K562 (cell line): ENCODE measurements around the gene MELK.

ENCODE experiments used
- CBX1 ChIP-seq: sonication (generic); IDR thresholded peaks from 2 replicates; pipeline ENCODE4 v1.6.1; 2016; ENCODE audit warnings: antibody characterized with exemption, low read depth, mild to moderate bottlenecking
- CBX2 ChIP-seq: fragments of 200-600 bp; sonication (generic); IDR thresholded peaks from one replicate; pipeline ENCODE4 v1.6.1; 2012; ENCODE audit warnings: mild to moderate bottlenecking, low read length, inconsistent platforms; ENCODE audit not compliant: insufficient read depth, poor library complexity, severe bottlenecking
- EP300 ChIP-seq: IDR thresholded peaks from 2 replicates; pipeline ENCODE4 v1.6.1; 2012; ENCODE audit warnings: low read length, improper control_type of control experiment
- GABPA ChIP-seq: fragments of 200-800 bp; sonication (Bioruptor generic); conservative IDR thresholded peaks from 2 replicates; pipeline ENCODE4 v1.6.1; 2016; ENCODE audit warnings: low read depth, missing genetic modification characterization, missing compliant biosample characterization
- NRF1 ChIP-seq, 2 experiments: fragments of 450-650 bp; IDR thresholded peaks in 1 of 2; conservative IDR thresholded peaks in 1 of 2; 2 replicates each; pipeline ENCODE4 v1.6.1; 2014; ENCODE audit warnings: mild to moderate bottlenecking in 2 of 2
- TBL1XR1 ChIP-seq, 2 experiments: IDR thresholded peaks; 2 replicates each; pipeline ENCODE4 v1.6.1; 2012; ENCODE audit warnings: improper control_type of control experiment in 2 of 2, low read length in 2 of 2, mild to moderate bottlenecking in 1 of 2
- TEAD4 ChIP-seq, 2 experiments: sonication (generic) in 1 of 2; formaldehyde crosslinking in 1 of 2; IDR thresholded peaks; 2 replicates each; pipeline versions ENCODE4 v1.6.1 to v1.8.0; 2012 to 2022; ENCODE audit warnings: borderline replicate concordance in 1 of 2, inconsistent platforms in 1 of 2, low read length in 1 of 2, mild to moderate bottlenecking in 1 of 2, missing genetic modification reagents in 1 of 2
- ZSCAN29 ChIP-seq: fragments of 450-650 bp; IDR thresholded peaks from 2 replicates; pipeline ENCODE4 v1.6.1; 2017
- TF ChIP-seq, protein P1 (sequence below), 2 experiments: fragments of 450-650 bp; IDR thresholded peaks; 2 replicates each; pipeline ENCODE4 v1.6.1; 2016; ENCODE audit warnings: mild to moderate bottlenecking in 2 of 2, borderline replicate concordance in 1 of 2, low read depth in 1 of 2, moderate library complexity in 1 of 2
- TF ChIP-seq, protein P2 (sequence below), 3 experiments: IDR thresholded peaks in 2 of 3; conservative IDR thresholded peaks in 1 of 3; 2 replicates each; pipeline ENCODE4 v1.5.1; 2011 to 2012; ENCODE audit warnings: low read length in 3 of 3, mild to moderate bottlenecking in 3 of 3, control low read depth in 2 of 3, improper control_type of control experiment in 1 of 3, inconsistent platforms in 1 of 3, low read depth in 1 of 3, mixed read lengths in 1 of 3, moderate library complexity in 1 of 3; ENCODE audit not compliant: insufficient read depth in 2 of 3
- TF ChIP-seq, protein P3 (sequence below), 2 experiments: fragments of 450-650 bp in 1 of 2; IDR thresholded peaks; 2 replicates each; pipeline ENCODE4 v1.6.1; 2011 to 2017; ENCODE audit warnings: low read depth in 2 of 2, antibody characterized with exemption in 1 of 2, borderline replicate concordance in 1 of 2, low read length in 1 of 2, mild to moderate bottlenecking in 1 of 2, mixed read lengths in 1 of 2; ENCODE audit not compliant: control insufficient read depth in 1 of 2
- TF ChIP-seq, protein P4 (sequence below): fragments of 200-400 bp; formaldehyde crosslinking; IDR thresholded peaks from 2 replicates; pipeline ENCODE4 v1.6.1; 2017; ENCODE audit warnings: mild to moderate bottlenecking, low read depth, low read length, moderate library complexity
- TF ChIP-seq, protein P5 (sequence below): fragments of 450-650 bp; conservative IDR thresholded peaks from 2 replicates; pipeline ENCODE4 v1.6.1; 2016; ENCODE audit warnings: missing genetic modification characterization, low read depth, mild to moderate bottlenecking, control low read depth, missing compliant biosample characterization

DNA sequence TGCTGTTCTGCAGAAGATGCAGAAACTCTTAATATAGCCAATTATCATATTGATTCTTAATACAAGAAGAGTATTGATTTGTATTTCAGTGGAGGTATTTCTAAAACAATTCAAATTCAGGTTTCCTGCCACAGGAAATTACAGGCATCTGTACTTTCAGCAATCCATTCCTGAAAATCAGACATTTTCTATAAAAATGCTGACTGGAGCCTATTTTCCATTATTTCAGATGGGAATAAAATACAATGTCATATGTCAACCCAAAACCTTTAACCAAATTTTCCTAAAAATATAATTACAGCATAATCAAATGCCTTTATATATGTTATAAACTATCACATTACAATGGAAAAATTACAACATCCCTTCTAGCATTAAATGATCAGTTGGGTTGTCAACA is 131.5 kb downstream of the MELK start:
- TF ChIP-seq EP300 (no peak), TEAD4 (IDR thresholded peaks at IDR 0.05; ENCODE audit: low read length) (no peak), TEAD4 (CRISPR knock-in tag; IDR thresholded peaks at IDR 0.05; ENCODE audit: borderline replicate concordance) (no peak), CBX2 (no peak), ZSCAN29 (no peak), TBL1XR1 (IDR thresholded peaks at IDR 0.05; ENCODE audit: low read length in 2 of 2) (no peak), NRF1 (conservative IDR thresholded peaks at IDR 0.05 in 1 of 2, IDR thresholded peaks at IDR 0.05 in 1 of 2) (no peak), CBX1 (no peak), GABPA (no peak)
- TF ChIP-seq, protein P1, sequence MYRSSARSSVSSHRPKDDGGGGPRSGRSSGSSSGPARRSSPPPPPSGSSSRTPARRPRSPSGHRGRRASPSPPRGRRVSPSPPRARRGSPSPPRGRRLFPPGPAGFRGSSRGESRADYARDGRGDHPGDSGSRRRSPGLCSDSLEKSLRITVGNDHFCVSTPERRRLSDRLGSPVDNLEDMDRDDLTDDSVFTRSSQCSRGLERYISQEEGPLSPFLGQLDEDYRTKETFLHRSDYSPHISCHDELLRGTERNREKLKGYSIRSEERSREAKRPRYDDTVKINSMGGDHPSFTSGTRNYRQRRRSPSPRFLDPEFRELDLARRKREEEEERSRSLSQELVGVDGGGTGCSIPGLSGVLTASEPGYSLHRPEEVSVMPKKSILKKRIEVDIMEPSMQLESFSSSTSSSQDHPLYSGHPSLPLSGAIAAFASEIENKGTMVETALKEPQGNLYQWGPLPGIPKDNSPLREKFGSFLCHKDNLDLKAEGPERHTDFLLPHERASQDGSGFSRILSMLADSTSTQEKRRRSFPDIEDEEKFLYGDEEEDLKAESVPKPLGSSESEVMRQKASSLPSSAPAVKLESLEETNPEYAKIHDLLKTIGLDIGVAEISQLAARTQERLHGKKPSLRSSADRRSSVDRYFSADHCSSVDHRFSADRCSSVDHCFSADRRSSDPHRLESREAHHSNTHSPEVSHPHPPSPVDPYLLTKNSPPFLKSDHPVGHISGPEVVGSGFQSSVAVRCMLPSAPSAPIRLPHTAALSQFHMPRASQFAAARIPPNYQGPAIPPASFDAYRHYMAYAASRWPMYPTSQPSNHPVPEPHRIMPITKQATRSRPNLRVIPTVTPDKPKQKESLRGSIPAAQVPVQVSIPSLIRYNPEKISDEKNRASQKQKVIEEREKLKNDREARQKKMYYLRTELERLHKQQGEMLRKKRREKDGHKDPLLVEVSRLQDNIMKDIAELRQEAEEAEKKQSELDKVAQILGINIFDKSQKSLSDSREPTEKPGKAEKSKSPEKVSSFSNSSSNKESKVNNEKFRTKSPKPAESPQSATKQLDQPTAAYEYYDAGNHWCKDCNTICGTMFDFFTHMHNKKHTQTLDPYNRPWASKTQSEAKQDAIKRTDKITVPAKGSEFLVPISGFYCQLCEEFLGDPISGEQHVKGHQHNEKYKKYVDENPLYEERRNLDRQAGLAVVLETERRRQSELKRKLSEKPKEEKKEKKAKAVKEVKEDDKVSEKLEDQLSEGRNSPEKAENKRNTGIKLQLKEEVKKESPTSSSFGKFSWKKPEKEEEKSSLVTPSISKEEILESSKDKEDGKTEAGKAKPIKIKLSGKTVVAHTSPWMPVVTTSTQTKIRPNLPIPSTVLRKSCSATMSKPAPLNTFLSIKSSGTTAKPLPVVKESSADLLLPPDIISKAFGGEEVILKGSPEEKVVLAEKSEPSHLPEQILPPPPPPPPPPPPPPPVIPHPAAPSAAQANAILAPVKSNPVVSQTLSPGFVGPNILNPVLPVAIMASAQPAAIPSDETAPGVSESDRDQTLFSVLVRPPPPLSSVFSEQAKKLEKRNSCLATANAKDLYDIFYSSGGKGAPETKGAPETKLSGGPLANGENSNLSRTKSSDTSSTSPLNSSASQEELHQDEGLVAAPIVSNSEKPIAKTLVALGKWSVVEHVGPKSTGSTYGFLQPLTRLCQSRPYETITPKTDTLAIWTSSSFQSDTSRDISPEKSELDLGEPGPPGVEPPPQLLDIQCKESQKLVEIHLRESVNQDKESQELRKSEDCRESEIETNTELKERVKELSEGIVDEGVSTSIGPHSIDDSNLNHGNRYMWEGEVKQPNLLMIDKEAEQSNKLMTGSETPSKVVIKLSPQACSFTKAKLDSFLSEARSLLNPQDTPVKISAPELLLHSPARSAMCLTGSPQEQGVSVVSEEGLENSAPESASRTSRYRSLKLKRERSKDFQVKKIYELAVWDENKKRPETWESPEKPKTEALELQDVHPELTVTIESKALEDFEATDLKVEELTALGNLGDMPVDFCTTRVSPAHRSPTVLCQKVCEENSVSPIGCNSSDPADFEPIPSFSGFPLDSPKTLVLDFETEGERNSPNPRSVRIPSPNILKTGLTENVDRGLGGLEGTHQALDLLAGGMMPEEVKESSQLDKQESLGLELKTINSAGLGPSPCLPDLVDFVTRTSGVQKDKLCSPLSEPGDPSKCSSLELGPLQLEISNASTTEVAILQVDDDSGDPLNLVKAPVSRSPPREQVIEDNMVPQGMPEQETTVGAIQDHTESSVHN (IDR thresholded peaks at IDR 0.05; ENCODE audit: borderline replicate concordance in 1 of 2, low read depth in 1 of 2), result no peak
- TF ChIP-seq, protein P2, sequence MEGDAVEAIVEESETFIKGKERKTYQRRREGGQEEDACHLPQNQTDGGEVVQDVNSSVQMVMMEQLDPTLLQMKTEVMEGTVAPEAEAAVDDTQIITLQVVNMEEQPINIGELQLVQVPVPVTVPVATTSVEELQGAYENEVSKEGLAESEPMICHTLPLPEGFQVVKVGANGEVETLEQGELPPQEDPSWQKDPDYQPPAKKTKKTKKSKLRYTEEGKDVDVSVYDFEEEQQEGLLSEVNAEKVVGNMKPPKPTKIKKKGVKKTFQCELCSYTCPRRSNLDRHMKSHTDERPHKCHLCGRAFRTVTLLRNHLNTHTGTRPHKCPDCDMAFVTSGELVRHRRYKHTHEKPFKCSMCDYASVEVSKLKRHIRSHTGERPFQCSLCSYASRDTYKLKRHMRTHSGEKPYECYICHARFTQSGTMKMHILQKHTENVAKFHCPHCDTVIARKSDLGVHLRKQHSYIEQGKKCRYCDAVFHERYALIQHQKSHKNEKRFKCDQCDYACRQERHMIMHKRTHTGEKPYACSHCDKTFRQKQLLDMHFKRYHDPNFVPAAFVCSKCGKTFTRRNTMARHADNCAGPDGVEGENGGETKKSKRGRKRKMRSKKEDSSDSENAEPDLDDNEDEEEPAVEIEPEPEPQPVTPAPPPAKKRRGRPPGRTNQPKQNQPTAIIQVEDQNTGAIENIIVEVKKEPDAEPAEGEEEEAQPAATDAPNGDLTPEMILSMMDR (IDR thresholded peaks at IDR 0.05 in 2 of 3, conservative IDR thresholded peaks at IDR 0.05 in 1 of 3; ENCODE audit: insufficient read depth in 2 of 3, low read depth in 1 of 3, low read length in 3 of 3), result no peak
- TF ChIP-seq, protein P3, sequence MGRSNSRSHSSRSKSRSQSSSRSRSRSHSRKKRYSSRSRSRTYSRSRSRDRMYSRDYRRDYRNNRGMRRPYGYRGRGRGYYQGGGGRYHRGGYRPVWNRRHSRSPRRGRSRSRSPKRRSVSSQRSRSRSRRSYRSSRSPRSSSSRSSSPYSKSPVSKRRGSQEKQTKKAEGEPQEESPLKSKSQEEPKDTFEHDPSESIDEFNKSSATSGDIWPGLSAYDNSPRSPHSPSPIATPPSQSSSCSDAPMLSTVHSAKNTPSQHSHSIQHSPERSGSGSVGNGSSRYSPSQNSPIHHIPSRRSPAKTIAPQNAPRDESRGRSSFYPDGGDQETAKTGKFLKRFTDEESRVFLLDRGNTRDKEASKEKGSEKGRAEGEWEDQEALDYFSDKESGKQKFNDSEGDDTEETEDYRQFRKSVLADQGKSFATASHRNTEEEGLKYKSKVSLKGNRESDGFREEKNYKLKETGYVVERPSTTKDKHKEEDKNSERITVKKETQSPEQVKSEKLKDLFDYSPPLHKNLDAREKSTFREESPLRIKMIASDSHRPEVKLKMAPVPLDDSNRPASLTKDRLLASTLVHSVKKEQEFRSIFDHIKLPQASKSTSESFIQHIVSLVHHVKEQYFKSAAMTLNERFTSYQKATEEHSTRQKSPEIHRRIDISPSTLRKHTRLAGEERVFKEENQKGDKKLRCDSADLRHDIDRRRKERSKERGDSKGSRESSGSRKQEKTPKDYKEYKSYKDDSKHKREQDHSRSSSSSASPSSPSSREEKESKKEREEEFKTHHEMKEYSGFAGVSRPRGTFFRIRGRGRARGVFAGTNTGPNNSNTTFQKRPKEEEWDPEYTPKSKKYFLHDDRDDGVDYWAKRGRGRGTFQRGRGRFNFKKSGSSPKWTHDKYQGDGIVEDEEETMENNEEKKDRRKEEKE (IDR thresholded peaks at IDR 0.05; ENCODE audit: borderline replicate concordance in 1 of 2, control insufficient read depth in 1 of 2, low read depth in 2 of 2, low read length in 1 of 2), result no peak
- TF ChIP-seq, protein P4, sequence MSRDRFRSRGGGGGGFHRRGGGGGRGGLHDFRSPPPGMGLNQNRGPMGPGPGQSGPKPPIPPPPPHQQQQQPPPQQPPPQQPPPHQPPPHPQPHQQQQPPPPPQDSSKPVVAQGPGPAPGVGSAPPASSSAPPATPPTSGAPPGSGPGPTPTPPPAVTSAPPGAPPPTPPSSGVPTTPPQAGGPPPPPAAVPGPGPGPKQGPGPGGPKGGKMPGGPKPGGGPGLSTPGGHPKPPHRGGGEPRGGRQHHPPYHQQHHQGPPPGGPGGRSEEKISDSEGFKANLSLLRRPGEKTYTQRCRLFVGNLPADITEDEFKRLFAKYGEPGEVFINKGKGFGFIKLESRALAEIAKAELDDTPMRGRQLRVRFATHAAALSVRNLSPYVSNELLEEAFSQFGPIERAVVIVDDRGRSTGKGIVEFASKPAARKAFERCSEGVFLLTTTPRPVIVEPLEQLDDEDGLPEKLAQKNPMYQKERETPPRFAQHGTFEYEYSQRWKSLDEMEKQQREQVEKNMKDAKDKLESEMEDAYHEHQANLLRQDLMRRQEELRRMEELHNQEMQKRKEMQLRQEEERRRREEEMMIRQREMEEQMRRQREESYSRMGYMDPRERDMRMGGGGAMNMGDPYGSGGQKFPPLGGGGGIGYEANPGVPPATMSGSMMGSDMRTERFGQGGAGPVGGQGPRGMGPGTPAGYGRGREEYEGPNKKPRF, result no peak
- TF ChIP-seq, protein P5, sequence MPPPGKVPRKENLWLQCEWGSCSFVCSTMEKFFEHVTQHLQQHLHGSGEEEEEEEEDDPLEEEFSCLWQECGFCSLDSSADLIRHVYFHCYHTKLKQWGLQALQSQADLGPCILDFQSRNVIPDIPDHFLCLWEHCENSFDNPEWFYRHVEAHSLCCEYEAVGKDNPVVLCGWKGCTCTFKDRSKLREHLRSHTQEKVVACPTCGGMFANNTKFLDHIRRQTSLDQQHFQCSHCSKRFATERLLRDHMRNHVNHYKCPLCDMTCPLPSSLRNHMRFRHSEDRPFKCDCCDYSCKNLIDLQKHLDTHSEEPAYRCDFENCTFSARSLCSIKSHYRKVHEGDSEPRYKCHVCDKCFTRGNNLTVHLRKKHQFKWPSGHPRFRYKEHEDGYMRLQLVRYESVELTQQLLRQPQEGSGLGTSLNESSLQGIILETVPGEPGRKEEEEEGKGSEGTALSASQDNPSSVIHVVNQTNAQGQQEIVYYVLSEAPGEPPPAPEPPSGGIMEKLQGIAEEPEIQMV (tag), result no peak
